ENCODE results near the gene TARDBP. TPM values are rescaled to one million over a fixed set of nuclear protein-coding genes. Genes with fewer than 3 reads are reported as not detected.
"Not testable (repeated sequence)": the region's sequence is repeated elsewhere in the genome, so short reads cannot be mapped to it uniquely, and the experiment has no call there.

Gene TARDBP
- total and polyA plus RNA-seq, 8 donors, result 43.3 to 84.7 (median 53.7) TPM

DNA sequence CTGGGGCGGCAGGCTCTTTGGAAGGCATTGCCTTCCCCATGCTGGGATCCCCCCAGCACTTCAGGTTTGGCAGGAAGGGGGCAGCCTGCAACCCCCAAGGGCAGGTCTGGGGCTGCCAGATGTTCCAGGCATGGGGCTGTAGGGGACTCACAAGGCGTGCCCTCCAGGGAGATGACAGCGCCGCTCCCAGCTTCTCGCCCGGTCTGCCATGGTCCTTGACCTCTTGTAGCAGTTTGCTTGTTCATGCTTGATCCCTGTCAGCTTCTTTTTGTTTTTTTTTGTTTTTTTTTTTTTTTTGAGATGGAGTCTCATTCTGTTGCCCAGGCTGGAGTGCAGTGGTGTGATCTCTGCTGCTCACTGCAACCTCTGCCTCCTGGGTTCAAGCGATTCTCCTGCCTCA is 21.6 kb upstream of the TARDBP start:
- Histone ChIP-seq H3K27ac (no peak overlapping the region), H3K4me1 (peaks cover 0 to 2% (median 0%) of the 10 kb centered on the region in 3 donors), H3K27me3 (no peaks in the 10 kb centered on the region), H3K36me3 (no peaks in the 10 kb centered on the region), H3K9me3 (no peaks in the 10 kb centered on the region), H3K4me3 (no peak overlapping the region)
- no peak for FAIRE-seq
- DNase-seq, result no peak
- TF ChIP-seq, protein P1, sequence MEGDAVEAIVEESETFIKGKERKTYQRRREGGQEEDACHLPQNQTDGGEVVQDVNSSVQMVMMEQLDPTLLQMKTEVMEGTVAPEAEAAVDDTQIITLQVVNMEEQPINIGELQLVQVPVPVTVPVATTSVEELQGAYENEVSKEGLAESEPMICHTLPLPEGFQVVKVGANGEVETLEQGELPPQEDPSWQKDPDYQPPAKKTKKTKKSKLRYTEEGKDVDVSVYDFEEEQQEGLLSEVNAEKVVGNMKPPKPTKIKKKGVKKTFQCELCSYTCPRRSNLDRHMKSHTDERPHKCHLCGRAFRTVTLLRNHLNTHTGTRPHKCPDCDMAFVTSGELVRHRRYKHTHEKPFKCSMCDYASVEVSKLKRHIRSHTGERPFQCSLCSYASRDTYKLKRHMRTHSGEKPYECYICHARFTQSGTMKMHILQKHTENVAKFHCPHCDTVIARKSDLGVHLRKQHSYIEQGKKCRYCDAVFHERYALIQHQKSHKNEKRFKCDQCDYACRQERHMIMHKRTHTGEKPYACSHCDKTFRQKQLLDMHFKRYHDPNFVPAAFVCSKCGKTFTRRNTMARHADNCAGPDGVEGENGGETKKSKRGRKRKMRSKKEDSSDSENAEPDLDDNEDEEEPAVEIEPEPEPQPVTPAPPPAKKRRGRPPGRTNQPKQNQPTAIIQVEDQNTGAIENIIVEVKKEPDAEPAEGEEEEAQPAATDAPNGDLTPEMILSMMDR (IDR thresholded peaks at IDR 0.05), result no peak
- ATAC-seq, result no peak
- WGBS, 2 donors, result 87 to 88% methylated on average over 7 of the region's 7 CpGs
- intact Hi-C loops (cut with DNase I), result no loop called here

DNA sequence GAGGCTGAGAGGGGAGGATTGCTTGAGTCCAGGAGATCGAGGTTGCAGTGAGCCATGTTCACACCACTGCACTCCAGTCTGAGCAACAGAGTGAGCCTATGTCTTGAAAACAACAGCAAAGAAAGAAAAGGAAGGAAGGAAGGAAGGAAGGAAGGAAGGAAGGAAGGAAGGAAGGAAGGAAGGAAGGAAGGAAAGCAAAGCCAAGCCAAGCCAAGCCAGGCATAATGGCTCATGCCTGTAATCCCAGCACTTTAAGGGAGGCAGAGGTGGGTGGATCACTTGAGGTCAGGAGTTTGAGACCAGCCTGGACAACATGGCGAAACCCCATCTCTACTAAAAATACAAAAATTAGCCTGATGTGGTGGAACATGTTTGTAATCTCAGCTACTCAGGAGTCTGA is 20.4 kb upstream of the TARDBP start:
- DNase-seq; H3K36me3 ChIP-seq; H3K27me3 ChIP-seq; ATAC-seq; H3K4me1 ChIP-seq; FAIRE-seq; intact Hi-C loops (cut with DNase I); H3K27ac ChIP-seq; H3K4me3 ChIP-seq; H3K9me3 ChIP-seq: not testable (repeated sequence)
- 91 to 97% methylated on average over 2 of the region's 2 CpGs for WGBS, 2 donors

DNA sequence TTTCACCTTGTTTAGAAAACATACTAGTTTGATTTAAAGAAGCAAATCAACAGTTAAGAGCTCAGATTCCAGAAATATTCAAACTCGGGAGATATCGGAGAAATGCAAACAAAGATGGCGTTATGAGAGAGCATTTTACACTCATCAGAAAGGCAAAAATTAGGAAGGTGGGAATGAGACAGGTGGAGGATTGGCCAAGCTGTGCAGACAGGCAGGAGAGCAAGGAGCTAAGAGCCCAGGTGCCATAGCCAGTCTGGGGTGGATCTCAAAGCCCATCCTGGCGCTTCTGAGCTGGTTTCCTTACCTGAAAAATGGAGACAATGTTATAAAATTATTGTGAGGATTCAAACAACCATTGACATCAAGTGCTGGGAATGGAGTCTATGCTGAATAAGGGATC is 19.6 kb upstream of the TARDBP start:
- ATAC-seq, result peak in 2 of 4 donors; percentile 57 to 61
- intact Hi-C loops (cut with DNase I), result no loop called here
- Histone ChIP-seq H3K4me3 (no peak overlapping the region), H3K36me3 (no peaks in the 10 kb centered on the region), H3K4me1 (no peaks in the 10 kb centered on the region), H3K27me3 (no peaks in the 10 kb centered on the region), H3K27ac (no peak overlapping the region), H3K9me3 (no peaks in the 10 kb centered on the region)
- TF ChIP-seq, protein P1 (IDR thresholded peaks at IDR 0.05), result no peak
- no peak for DNase-seq
- no peak for FAIRE-seq
- 29% methylated on average over 4 of the region's 4 CpGs for WGBS, 2 donors

DNA sequence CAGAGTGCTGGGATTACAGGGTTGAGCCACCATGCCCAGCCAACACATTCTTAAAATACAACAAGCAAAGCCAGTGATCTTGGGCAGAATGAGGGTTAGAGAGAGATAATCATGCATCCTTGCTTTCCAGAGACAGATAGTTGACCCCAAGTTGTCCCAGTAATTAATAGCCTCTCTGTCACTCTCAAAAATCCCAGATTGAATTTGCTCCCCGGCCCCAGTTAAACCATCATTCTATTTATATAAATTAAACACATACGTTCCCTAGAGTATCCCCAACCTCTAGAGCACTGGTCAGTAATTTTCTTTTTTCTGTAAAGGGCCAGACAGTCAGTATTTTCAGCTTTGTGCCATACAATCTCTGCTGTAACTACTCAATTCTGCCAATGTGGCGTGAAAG is 16.4 kb upstream of the TARDBP start:
- TF ChIP-seq, protein P1 (IDR thresholded peaks at IDR 0.05), result no peak
- Histone ChIP-seq H3K27ac (no peak overlapping the region), H3K36me3 (no peaks in the 10 kb centered on the region), H3K27me3 (no peaks in the 10 kb centered on the region), H3K9me3 (no peaks in the 10 kb centered on the region), H3K4me1 (no peaks in the 10 kb centered on the region), H3K4me3 (no peak overlapping the region)
- no peak for ATAC-seq
- no peak for DNase-seq
- no peak for FAIRE-seq
- 93 to 96% methylated on average over 3 of the region's 3 CpGs for WGBS, 2 donors
- intact Hi-C loops (cut with DNase I), result no loop called here

DNA sequence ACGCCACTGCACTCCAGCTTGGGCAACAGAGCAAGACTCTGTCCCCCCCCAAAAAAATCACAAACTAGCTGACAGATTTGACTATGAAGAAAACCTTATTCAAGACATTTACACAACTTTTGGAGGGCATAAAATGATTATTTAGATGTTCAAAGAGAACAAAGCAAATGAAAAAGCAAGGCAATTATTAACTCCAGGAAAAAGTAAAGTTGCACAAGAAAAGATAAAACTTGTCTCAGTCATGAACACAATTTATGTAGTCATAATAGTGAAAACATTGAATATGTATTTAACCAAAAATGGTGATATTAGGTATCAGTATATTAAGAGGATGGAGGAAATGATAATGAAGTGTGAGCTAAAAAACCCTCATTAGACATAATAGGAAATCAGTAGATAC is 11.9 kb upstream of the TARDBP start:
- no peak for ATAC-seq
- H3K9me3 ChIP-seq, result no peaks in the 10 kb centered on the region
- no peaks in the 10 kb centered on the region for H3K36me3 ChIP-seq
- intact Hi-C loops (cut with DNase I), result no loop called here
- H3K27me3 ChIP-seq, result no peaks in the 10 kb centered on the region
- FAIRE-seq, result no peak
- no peak for DNase-seq
- no peak overlapping the region for H3K27ac ChIP-seq
- 100% methylated on average over 1 of the region's 1 CpG for WGBS, 2 donors
- TF ChIP-seq, protein P1 (IDR thresholded peaks at IDR 0.05), result no peak
- no peaks in the 10 kb centered on the region for H3K4me1 ChIP-seq
- H3K4me3 ChIP-seq, result no peak overlapping the region

All from pancreas (tissue), 10 donors.